Islet precursor cell (in vitro differentiated cells): ENCODE measurements around the gene AK1.

ENCODE experiments used
- DNase-seq: peaks from one replicate; pipeline ENCODE4 v3.0.0-alpha.2; 2018

Gene AK1

GRCh38 chr9:127877566-127877998 is at the start of gene AK1:
Gene AK1 (minus strand): TSS chr9:127877675. CDS start chr9:127874617, 3,058 bp downstream.
- DNase-seq: peak; percentile 87

GRCh38 chr9:127926906-127927200 is 49.4 kb upstream of the AK1 start:
- no peak for DNase-seq

- no peak for DNase-seq
These were observed 48.8 kb upstream of the AK1 start for GRCh38 chr9:127925959-127926905.

- DNase-seq: no peak
These were observed 47.4 kb upstream of the AK1 start for GRCh38 chr9:127924736-127925444.

GRCh38 chr9:127923771-127924170 is 46.3 kb upstream of the AK1 start:
- DNase-seq: peak; percentile 73

- no peak for DNase-seq
These were observed 45.6 kb upstream of the AK1 start for GRCh38 chr9:127923046-127923445.

- peak; percentile 68 for DNase-seq
These were observed 44.2 kb upstream of the AK1 start for GRCh38 chr9:127921557-127922120.

GRCh38 chr9:127920794-127921193 is 43.3 kb upstream of the AK1 start:
- DNase-seq: no peak

- DNase-seq: peak; percentile 96
These were observed 41.9 kb upstream of the AK1 start for GRCh38 chr9:127919253-127919815.

GRCh38 chr9:127918183-127919107 is 41.0 kb upstream of the AK1 start:
- no peak for DNase-seq

- no peak for DNase-seq
These were observed 40.1 kb upstream of the AK1 start for GRCh38 chr9:127917603-127918002.

GRCh38 chr9:127916720-127917581 is 39.5 kb upstream of the AK1 start, which contains the start of gene ST6GALNAC4:
Gene ST6GALNAC4 (minus strand): TSS chr9:127917041. CDS start chr9:127916419, 622 bp downstream.
- DNase-seq: peak; percentile 96

- no peak for DNase-seq
These were observed 38.6 kb upstream of the AK1 start for GRCh38 chr9:127915801-127916719.

GRCh38 chr9:127915325-127915752 is 37.9 kb upstream of the AK1 start:
- no peak for DNase-seq

GRCh38 chr9:127913682-127914081 is 36.2 kb upstream of the AK1 start:
- no peak for DNase-seq

- DNase-seq: no peak
These were observed 35.4 kb upstream of the AK1 start for GRCh38 chr9:127912882-127913281.

GRCh38 chr9:127912296-127912695 is 34.8 kb upstream of the AK1 start:
- DNase-seq: no peak

- DNase-seq: no peak
These were observed 33.2 kb upstream of the AK1 start for GRCh38 chr9:127910613-127911205.

GRCh38 chr9:127909839-127910273 is 32.4 kb upstream of the AK1 start:
- DNase-seq: no peak

GRCh38 chr9:127908660-127908926 is 31.1 kb upstream of the AK1 start:
- no peak for DNase-seq
